ENCODE data around the gene CLINT1.

DNA sequence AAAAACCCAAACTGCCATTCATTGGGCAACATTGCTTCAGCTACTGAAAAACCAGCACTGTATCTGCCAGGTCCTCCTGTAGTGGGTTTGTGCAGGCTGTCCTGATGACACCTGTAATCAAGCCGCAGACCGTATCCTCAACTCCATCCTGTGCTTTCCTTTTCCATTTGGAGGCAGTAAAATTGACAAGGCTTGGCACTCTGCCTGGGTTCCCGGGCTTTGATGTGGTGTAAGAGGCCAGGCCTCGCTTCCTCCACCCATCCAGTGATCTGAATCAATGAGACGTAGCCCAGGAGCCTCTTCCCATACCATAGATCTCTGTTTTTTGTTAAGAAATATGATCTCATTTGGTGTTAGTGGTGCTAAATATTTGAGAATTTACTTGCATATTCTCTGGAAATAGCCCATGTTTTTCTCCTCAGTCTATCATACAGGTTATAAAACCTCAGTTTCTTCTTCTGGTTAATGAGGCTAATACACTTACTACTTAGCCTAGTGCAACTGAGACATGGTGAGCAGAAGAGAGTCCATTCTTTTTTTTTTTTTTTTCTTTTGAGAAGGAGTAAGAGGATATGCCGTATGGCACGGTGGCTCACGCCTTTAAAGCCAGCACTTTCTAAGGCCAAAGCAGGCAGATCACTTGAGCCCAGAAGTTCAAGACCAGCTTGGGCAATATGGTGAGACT, 80.7 kb downstream of the CLINT1 start:
- TF ChIP-seq, protein P1, sequence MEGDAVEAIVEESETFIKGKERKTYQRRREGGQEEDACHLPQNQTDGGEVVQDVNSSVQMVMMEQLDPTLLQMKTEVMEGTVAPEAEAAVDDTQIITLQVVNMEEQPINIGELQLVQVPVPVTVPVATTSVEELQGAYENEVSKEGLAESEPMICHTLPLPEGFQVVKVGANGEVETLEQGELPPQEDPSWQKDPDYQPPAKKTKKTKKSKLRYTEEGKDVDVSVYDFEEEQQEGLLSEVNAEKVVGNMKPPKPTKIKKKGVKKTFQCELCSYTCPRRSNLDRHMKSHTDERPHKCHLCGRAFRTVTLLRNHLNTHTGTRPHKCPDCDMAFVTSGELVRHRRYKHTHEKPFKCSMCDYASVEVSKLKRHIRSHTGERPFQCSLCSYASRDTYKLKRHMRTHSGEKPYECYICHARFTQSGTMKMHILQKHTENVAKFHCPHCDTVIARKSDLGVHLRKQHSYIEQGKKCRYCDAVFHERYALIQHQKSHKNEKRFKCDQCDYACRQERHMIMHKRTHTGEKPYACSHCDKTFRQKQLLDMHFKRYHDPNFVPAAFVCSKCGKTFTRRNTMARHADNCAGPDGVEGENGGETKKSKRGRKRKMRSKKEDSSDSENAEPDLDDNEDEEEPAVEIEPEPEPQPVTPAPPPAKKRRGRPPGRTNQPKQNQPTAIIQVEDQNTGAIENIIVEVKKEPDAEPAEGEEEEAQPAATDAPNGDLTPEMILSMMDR (IDR thresholded peaks at IDR 0.05 in 4 of 5, conservative IDR thresholded peaks at IDR 0.05 in 1 of 5) = no peak
- TF ChIP-seq POLR2A (IDR thresholded peaks at IDR 0.05) = no peak

Data from gastrocnemius medialis (tissue), 4 donors.